Left lung (tissue), 10 donors: ENCODE results near the gene TRAF3IP1. TPM values are rescaled to one million over a fixed set of nuclear protein-coding genes. Genes with fewer than 3 reads are reported as not detected.

Experiments used
- ATAC-seq: fragments of 200-7000 bp; cut with Tn5 transposase; one replicate; pipeline ENCODE4 v1.9.1; 2020; ENCODE audit warnings: moderate library complexity
- DNase-seq, 4 donors: peaks; one replicate each; pipeline ENCODE4 v3.0.0-alpha.2; 2013 to 2020
- H3K27ac ChIP-seq, 2 donors: fragments of 200-600 bp; sonication (generic) in 1 of 2; one replicate each; pipeline versions ENCODE4 v1.5.0 to v1.8.0; 2020 to 2021
- H3K27me3 ChIP-seq, 2 donors: fragments of 200-600 bp; sonication (generic) in 1 of 2; one replicate each; pipeline versions ENCODE4 v1.5.0 to v1.8.0; 2020 to 2021
- H3K36me3 ChIP-seq, 2 donors: fragments of 200-600 bp; sonication (generic) in 1 of 2; one replicate each; pipeline versions ENCODE4 v1.5.0 to v1.8.0; 2020 to 2021
- H3K4me1 ChIP-seq, 2 donors: fragments of 200-600 bp; one replicate each; pipeline ENCODE4 v1.8.0; 2021
- H3K4me3 ChIP-seq, 2 donors: fragments of 200-600 bp; sonication (generic) in 1 of 2; one replicate each; pipeline versions ENCODE4 v1.5.0 to v1.8.0; 2020 to 2021; ENCODE audit warnings: mild to moderate bottlenecking in 1 of 2
- H3K9me3 ChIP-seq, 2 donors: fragments of 200-600 bp; sonication (generic) in 1 of 2; one replicate each; pipeline versions ENCODE4 v1.5.0 to v1.8.0; 2020 to 2021
- intact Hi-C, 2 donors: fragments of 100-400 bp; cut with DNase I; formaldehyde crosslinking; loops; one replicate each; pipeline versions ENCODE4 v1.11.2 to v1.14.2; 2022
- polyA plus RNA-seq, 6 donors: library from polyadenylated mRNA; unstranded; fragments of 120-200 nt; gene quantifications; one replicate each; pipeline ENCODE4 v1.2.1, GENCODE V29; 2013; ENCODE audit not compliant: insufficient read length in 6 of 6
- total RNA-seq, 2 donors: library from RNA; stranded (reverse); fragmentation: NEBNext Ultra II Directional; extraction: Animal tissue kit (Norgen Biotek cat#: 25700); gene quantifications; one replicate each; pipeline ENCODE4 v1.2.1, GENCODE V29; 2021
- TF ChIP-seq, protein P1 (sequence below), 2 donors: fragments of 200-600 bp; sonication (generic) in 1 of 2; IDR thresholded peaks; one replicate each; pipeline versions ENCODE4 v1.5.0 to v1.8.0; 2021; ENCODE audit warnings: antibody characterized with exemption in 2 of 2
- donor health status: DM: no; HTN: yes; CAD: no.
- donor health status: DM: no; HTN: no; CAD: no.

TRAF3IP1 gene
- total and polyA plus RNA-seq, 8 donors = 11.6 to 22.6 (median 19.7) TPM

DNA sequence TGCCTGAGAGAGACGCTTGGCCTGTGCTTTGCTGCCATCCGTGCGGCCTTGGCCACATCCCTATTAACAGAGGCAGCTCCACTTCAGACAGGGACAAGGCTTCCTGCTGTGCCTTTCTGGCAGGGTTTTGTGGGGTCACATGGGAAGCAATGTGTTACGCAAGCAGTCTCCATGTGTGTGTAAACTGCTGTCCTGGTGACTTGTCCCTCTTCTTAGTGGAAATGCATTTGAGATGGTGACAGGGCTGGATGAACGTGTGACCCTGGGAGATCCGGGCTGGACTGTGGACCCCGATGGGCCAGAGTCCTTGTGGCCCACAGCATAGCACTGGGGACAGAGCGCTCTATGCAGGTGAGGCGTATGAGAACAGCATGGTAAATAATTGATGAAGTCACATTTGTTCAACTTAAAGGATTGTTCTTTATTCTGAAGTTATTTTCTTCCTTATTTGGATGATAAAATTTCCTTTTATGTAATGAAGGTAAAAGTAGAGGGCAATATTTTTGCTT lies 129.6 kb downstream of the TRAF3IP1 start:
- intact Hi-C loops = no loop called here
- H3K36me3 ChIP-seq = peaks cover 0 to 75% of the 10 kb centered on the region in 2 donors
- TF ChIP-seq, protein P1, sequence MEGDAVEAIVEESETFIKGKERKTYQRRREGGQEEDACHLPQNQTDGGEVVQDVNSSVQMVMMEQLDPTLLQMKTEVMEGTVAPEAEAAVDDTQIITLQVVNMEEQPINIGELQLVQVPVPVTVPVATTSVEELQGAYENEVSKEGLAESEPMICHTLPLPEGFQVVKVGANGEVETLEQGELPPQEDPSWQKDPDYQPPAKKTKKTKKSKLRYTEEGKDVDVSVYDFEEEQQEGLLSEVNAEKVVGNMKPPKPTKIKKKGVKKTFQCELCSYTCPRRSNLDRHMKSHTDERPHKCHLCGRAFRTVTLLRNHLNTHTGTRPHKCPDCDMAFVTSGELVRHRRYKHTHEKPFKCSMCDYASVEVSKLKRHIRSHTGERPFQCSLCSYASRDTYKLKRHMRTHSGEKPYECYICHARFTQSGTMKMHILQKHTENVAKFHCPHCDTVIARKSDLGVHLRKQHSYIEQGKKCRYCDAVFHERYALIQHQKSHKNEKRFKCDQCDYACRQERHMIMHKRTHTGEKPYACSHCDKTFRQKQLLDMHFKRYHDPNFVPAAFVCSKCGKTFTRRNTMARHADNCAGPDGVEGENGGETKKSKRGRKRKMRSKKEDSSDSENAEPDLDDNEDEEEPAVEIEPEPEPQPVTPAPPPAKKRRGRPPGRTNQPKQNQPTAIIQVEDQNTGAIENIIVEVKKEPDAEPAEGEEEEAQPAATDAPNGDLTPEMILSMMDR (IDR thresholded peaks at IDR 0.05) = no peak

DNA sequence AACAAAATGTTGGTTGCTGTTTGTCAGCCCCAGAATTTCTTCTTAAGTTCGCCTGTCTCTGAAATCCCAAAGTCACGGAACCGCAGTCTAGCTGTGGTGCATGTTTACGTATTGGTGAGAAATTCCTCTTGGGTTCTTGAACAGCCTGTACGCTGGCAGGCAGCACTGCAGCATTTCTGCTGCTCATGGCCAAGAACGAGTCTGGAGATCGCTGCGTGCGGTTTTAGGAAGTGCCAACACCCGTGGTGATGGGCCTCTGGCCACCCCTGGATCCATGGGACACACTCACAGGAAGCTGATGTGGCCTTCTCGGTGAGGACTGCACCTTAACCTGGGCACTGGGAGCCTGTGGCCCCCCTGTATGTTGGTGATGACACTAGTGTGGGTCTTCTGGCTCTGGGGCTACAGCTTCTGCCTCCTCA lies 130.1 kb downstream of the TRAF3IP1 start:
- H3K27ac ChIP-seq = peak overlapping the region in 1 of 2 donors; percentile 2
- TF ChIP-seq, protein P1 (IDR thresholded peaks at IDR 0.05) = no peak
- H3K36me3 ChIP-seq = peaks cover 0 to 71% of the 10 kb centered on the region in 2 donors
- intact Hi-C loops = no loop called here
- H3K4me1 ChIP-seq = peaks cover 0 to 21% of the 10 kb centered on the region in 2 donors
- no peak overlapping the region for H3K4me3 ChIP-seq
- ATAC-seq = no peak
- no peak for DNase-seq
- H3K27me3 ChIP-seq = no peaks in the 10 kb centered on the region
- no peaks in the 10 kb centered on the region for H3K9me3 ChIP-seq

More for the DNA sequence above, 129.6 kb downstream of the TRAF3IP1 start:
- H3K9me3 ChIP-seq = no peaks in the 10 kb centered on the region
- ATAC-seq (peak; percentile 93), DNase-seq (peak in 2 of 4 donors; percentile 70 to 83)
- H3K27me3 ChIP-seq = no peaks in the 10 kb centered on the region
- H3K4me3 ChIP-seq = no peak overlapping the region
- H3K27ac ChIP-seq = peak overlapping the region in 1 of 2 donors; percentile 2
- peaks cover 0 to 21% of the 10 kb centered on the region in 2 donors for H3K4me1 ChIP-seq

Other genes with a start within 250 kb of the TRAF3IP1 start
- gene ESPNL, start 220.2 kb upstream of the TRAF3IP1 start, total RNA-seq = under 1 TPM; 0.55 to 0.67 TPM
- 1 to 10 TPM in 4 of 6 donors, under 1 TPM in 2; 0.88 to 6.7 (median 3.8) TPM for gene ESPNL, start 220.2 kb upstream of the TRAF3IP1 start, polyA plus RNA-seq
- 1 to 10 TPM in 1 of 2 donors, under 1 TPM in 1; 0.96 to 1.0 TPM for gene KLHL30, start 181.8 kb upstream of the TRAF3IP1 start, total RNA-seq
- gene KLHL30, start 181.8 kb upstream of the TRAF3IP1 start, polyA plus RNA-seq = under 1 TPM; 0.06 to 0.18 (median 0.13) TPM
- gene ERFE, start 161.5 kb upstream of the TRAF3IP1 start, total RNA-seq = 1 to 10 TPM in 1 of 2 donors, under 1 TPM in 1; 0.68 to 1.4 TPM
- gene ERFE, start 161.5 kb upstream of the TRAF3IP1 start, polyA plus RNA-seq = under 1 TPM; 0.15 to 0.77 (median 0.47) TPM
- gene ILKAP, start 116.8 kb upstream of the TRAF3IP1 start, total RNA-seq = 10 to 100 TPM; 30.6 to 40.5 TPM
- gene ILKAP, start 116.8 kb upstream of the TRAF3IP1 start, polyA plus RNA-seq = 10 to 100 TPM; 43.2 to 57.3 (median 47.7) TPM
- gene HES6, start 80.5 kb upstream of the TRAF3IP1 start, total RNA-seq = 1 to 10 TPM; 7.6 to 8.8 TPM
- gene HES6, start 80.5 kb upstream of the TRAF3IP1 start, polyA plus RNA-seq = 1 to 10 TPM; 2.9 to 5.2 (median 4.4) TPM
- 10 to 100 TPM in 1 of 2 donors, 1 to 10 TPM in 1; 7.7 to 14.2 TPM for gene PER2, start 31.9 kb upstream of the TRAF3IP1 start, total RNA-seq
- 10 to 100 TPM in 1 of 6 donors, 1 to 10 TPM in 5; 8.3 to 10.1 (median 8.8) TPM for gene PER2, start 31.9 kb upstream of the TRAF3IP1 start, polyA plus RNA-seq
- gene ASB1, start 106.4 kb downstream of the TRAF3IP1 start, total RNA-seq = 10 to 100 TPM; 16.6 to 27.0 TPM
- gene ASB1, start 106.4 kb downstream of the TRAF3IP1 start, polyA plus RNA-seq = 10 to 100 TPM; 23.5 to 33.4 (median 29.1) TPM